ENCODE measurements around the gene BOLL. TPM values are rescaled to one million over a fixed set of nuclear protein-coding genes. Genes with fewer than 3 reads are reported as not detected.

The BOLL gene
- total and polyA plus RNA-seq, 2 donors (not counting 1 experiment from before 2014, with no cell fraction given), result not detected

DNA sequence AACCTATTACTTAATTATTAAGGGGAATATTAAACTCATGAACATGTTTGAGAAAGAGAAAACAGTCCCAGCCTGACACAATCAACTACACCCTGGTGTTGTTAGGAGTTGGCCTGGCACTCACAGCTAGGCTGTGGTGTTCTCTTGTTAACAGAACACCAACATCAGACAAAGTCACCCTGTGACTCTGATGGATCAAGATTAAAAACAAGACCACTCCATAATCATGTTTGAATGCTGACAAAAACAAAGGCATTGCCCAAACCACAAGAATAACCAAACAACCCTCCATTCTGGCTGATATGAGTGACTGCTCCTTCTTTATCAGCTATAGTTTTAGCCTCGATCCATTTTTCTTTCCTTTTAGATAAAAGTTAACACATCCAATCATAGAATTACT lies 3.0 kb downstream of the BOLL start:
- intact Hi-C loops (cut with micrococcal nuclease), result no loop called here
- CTCF ChIA-PET, result no interaction called here
- no peak overlapping the region for H3K27ac Mint-ChIP-seq

DNA sequence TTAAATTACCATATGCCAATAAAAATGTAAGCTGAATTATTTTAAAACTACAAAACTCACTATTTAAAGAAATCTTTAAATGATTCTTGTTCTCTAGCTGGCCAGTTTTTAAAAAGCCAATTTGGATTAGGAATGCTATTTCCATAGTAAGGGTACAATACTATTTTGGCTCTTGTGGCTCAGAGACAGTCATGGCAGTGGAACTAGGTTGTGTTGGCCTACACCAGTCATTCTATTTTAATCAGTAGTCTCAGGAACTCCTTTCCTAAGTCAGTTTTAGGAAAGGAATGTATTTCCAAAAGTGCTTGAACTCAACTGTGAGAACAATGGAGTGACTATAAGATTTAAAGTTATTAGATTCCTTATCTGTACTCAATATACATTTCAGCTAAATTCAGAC lies 5.9 kb downstream of the BOLL start:
- DNase-seq (no peak), ATAC-seq (ENCODE audit: low read depth) (no peak)
- no peaks in the 10 kb centered on the region for H3K79me2 ChIP-seq (ENCODE audit: control insufficient read depth, insufficient read depth, low read length)
- H3K27ac Mint-ChIP-seq, result no peak overlapping the region
- peaks cover 20% of the 10 kb centered on the region for H3K27me3 Mint-ChIP-seq
- TF ChIP-seq, protein P1, sequence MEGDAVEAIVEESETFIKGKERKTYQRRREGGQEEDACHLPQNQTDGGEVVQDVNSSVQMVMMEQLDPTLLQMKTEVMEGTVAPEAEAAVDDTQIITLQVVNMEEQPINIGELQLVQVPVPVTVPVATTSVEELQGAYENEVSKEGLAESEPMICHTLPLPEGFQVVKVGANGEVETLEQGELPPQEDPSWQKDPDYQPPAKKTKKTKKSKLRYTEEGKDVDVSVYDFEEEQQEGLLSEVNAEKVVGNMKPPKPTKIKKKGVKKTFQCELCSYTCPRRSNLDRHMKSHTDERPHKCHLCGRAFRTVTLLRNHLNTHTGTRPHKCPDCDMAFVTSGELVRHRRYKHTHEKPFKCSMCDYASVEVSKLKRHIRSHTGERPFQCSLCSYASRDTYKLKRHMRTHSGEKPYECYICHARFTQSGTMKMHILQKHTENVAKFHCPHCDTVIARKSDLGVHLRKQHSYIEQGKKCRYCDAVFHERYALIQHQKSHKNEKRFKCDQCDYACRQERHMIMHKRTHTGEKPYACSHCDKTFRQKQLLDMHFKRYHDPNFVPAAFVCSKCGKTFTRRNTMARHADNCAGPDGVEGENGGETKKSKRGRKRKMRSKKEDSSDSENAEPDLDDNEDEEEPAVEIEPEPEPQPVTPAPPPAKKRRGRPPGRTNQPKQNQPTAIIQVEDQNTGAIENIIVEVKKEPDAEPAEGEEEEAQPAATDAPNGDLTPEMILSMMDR (IDR thresholded peaks at IDR 0.05), result no peak
- no peak for TF ChIP-seq EZH2 (IDR thresholded peaks at IDR 0.05; ENCODE audit: borderline replicate concordance, insufficient read depth, low read depth, low read length, poor library complexity, severe bottlenecking)
- intact Hi-C loops (cut with micrococcal nuclease), result loop anchor here (5.0 kb wide), 1 partner anchor 347 kb away; no protein-coding TSS in a partner anchor
- no peaks in the 10 kb centered on the region for H3K9me3 Mint-ChIP-seq (ENCODE audit: insufficient read depth)
- no peaks in the 10 kb centered on the region for H3K4me1 Mint-ChIP-seq
- no peak overlapping the region for H3K27ac ChIP-seq (ENCODE audit: low read length in 2 of 2)
- no peaks in the 10 kb centered on the region for H4K20me1 ChIP-seq (ENCODE audit: control insufficient read depth, insufficient read depth, low read length, poor library complexity, severe bottlenecking)
- H2AFZ ChIP-seq (ENCODE audit: insufficient read depth, low read depth, low read length, poor library complexity, severe bottlenecking), result no peak overlapping the region
- H3K4me3 Mint-ChIP-seq, result no peak overlapping the region
- POLR2A ChIA-PET, result no interaction called here
- H3K4me2 ChIP-seq (replicated peaks; ENCODE audit: low read depth, low read length, poor library complexity, severe bottlenecking), result no peak overlapping the region
- H3K9ac ChIP-seq (ENCODE audit: low read length), result no peak overlapping the region
- H3K4me1 ChIP-seq (ENCODE audit: control insufficient read depth in 2 of 2, insufficient read depth in 2 of 2, low read length in 2 of 2), result no peaks in the 10 kb centered on the region
- H3K4me3 ChIP-seq (ENCODE audit: control extremely low read depth in 1 of 5, extremely low read depth in 1 of 5, insufficient read depth in 1 of 5, low read depth in 2 of 5, low read length in 4 of 5), result no peak overlapping the region
- CTCF ChIA-PET, result interaction anchor here (0.8 to 2.6 kb wide), 5 partner anchors 9 to 1028 kb away, joined by 3 to 15 read pairs (median 4); partner anchors contain the start of gene MOB4
- H3K36me3 ChIP-seq (replicated peaks in 1 of 2; ENCODE audit: control extremely low read depth in 1 of 2, control insufficient read depth in 1 of 2, extremely low read depth in 1 of 2, insufficient read depth in 2 of 2, low read length in 1 of 2), result no peaks in the 10 kb centered on the region
- H3K27me3 ChIP-seq (replicated peaks in 1 of 4; ENCODE audit: control extremely low read depth in 1 of 4, control insufficient read depth in 3 of 4, insufficient read depth in 4 of 4, low read length in 3 of 4), result peaks cover 0 to 8% (median 0%) of the 10 kb centered on the region in 4 experiments
- H3K9me3 ChIP-seq (ENCODE audit: control extremely low read depth in 1 of 3, control insufficient read depth in 2 of 3, insufficient read depth in 1 of 3, low read length in 2 of 3), result no peaks in the 10 kb centered on the region

More for the DNA sequence above, 3.0 kb downstream of the BOLL start:
- no peak overlapping the region for H3K27ac ChIP-seq (ENCODE audit: low read length in 2 of 2)
- Mint-ChIP-seq H3K4me3 (no peak overlapping the region), H3K4me1 (peaks cover 2% of the 10 kb centered on the region), H3K27me3 (peaks cover 21% of the 10 kb centered on the region), H3K9me3 (ENCODE audit: insufficient read depth) (no peaks in the 10 kb centered on the region)
- H3K4me3 ChIP-seq (ENCODE audit: control extremely low read depth in 1 of 5, extremely low read depth in 1 of 5, insufficient read depth in 1 of 5, low read depth in 2 of 5, low read length in 4 of 5), result no peak overlapping the region
- H4K20me1 ChIP-seq (ENCODE audit: control insufficient read depth, insufficient read depth, low read length, poor library complexity, severe bottlenecking), result no peaks in the 10 kb centered on the region
- no peak for ATAC-seq (ENCODE audit: low read depth)
- H2AFZ ChIP-seq (ENCODE audit: insufficient read depth, low read depth, low read length, poor library complexity, severe bottlenecking), result no peak overlapping the region
- no peak overlapping the region for H3K4me2 ChIP-seq (replicated peaks; ENCODE audit: low read depth, low read length, poor library complexity, severe bottlenecking)
- peaks cover 8 to 9% of the 10 kb centered on the region in 2 donors for H3K4me1 ChIP-seq (ENCODE audit: control insufficient read depth in 2 of 2, insufficient read depth in 2 of 2, low read length in 2 of 2)
- H3K9ac ChIP-seq (ENCODE audit: low read length), result no peak overlapping the region
- DNase-seq, result no peak
- peaks cover 0 to 23% (median 0%) of the 10 kb centered on the region in 3 donors for H3K9me3 ChIP-seq (ENCODE audit: control extremely low read depth in 1 of 3, control insufficient read depth in 2 of 3, insufficient read depth in 1 of 3, low read length in 2 of 3)
- POLR2A ChIA-PET, result no interaction called here
- WGBS (ENCODE audit: insufficient coverage), result no CpG with 5 or more reads among the region's 1 CpG
- H3K36me3 ChIP-seq (replicated peaks in 1 of 2; ENCODE audit: control extremely low read depth in 1 of 2, control insufficient read depth in 1 of 2, extremely low read depth in 1 of 2, insufficient read depth in 2 of 2, low read length in 1 of 2), result no peaks in the 10 kb centered on the region
- no peaks in the 10 kb centered on the region for H3K79me2 ChIP-seq (ENCODE audit: control insufficient read depth, insufficient read depth, low read length)
- H3K27me3 ChIP-seq (replicated peaks in 1 of 4; ENCODE audit: control extremely low read depth in 1 of 4, control insufficient read depth in 3 of 4, insufficient read depth in 4 of 4, low read length in 3 of 4), result peaks cover 0 to 19% (median 7%) of the 10 kb centered on the region in 4 experiments
- TF ChIP-seq, protein P1 (IDR thresholded peaks at IDR 0.05), result no peak
- TF ChIP-seq EZH2 (IDR thresholded peaks at IDR 0.05; ENCODE audit: borderline replicate concordance, insufficient read depth, low read depth, low read length, poor library complexity, severe bottlenecking), result no peak

Data from B cell (primary cell).